Smooth muscle cell of the coronary artery (primary cell): ENCODE data around the gene AMOT. TPM values are rescaled to one million over a fixed set of nuclear protein-coding genes. Genes with fewer than 3 reads are reported as not detected.

ENCODE experiments used
- total RNA-seq: library from RNA; depleted of rRNA; stranded (reverse); fragments of >200 nt; gene quantifications from 2 replicates; pipeline ENCODE4 v1.2.3, GENCODE V29; 2014; ENCODE audit warnings: low replicate concordance

The AMOT gene
- 0.23 and 1.8 TPM in 2 replicates for total RNA-seq

GRCh38 chrX:112840382-112841113, at the start of gene AMOT:
TSS of gene AMOT (minus strand) at chrX:112840831. CDS start at chrX:112823126, 17,705 bp downstream.

Other genes with a start within 250 kb of the AMOT start
- 0.38 TPM in 1 of 2 replicates, not detected in the other for gene LHFPL1, start 160.9 kb downstream of the AMOT start, total RNA-seq